Gastroesophageal sphincter (tissue), 3 donors: ENCODE data around the gene IRX1.

ENCODE experiments used
- POLR2A ChIP-seq, 2 donors: fragments of 450-650 bp; IDR thresholded peaks; one replicate each; pipeline ENCODE4 v1.6.1; 2017; ENCODE audit warnings: antibody characterized with exemption in 2 of 2, mild to moderate bottlenecking in 2 of 2, moderate library complexity in 1 of 2
- POLR2AphosphoS5 ChIP-seq: sonication (generic); formaldehyde crosslinking; IDR thresholded peaks from one replicate; pipeline ENCODE4 v1.6.1; 2017; ENCODE audit warnings: antibody characterized with exemption
- TF ChIP-seq, protein P1 (sequence below), 4 experiments: fragments of 200-600 bp in 2 of 4; fragments of 450-650 bp in 2 of 4; sonication (generic) in 1 of 4; IDR thresholded peaks; one replicate each; pipeline ENCODE4 v1.5.1; 2017 to 2019; ENCODE audit warnings: antibody characterized with exemption in 4 of 4, mild to moderate bottlenecking in 2 of 4, moderate library complexity in 2 of 4

DNA sequence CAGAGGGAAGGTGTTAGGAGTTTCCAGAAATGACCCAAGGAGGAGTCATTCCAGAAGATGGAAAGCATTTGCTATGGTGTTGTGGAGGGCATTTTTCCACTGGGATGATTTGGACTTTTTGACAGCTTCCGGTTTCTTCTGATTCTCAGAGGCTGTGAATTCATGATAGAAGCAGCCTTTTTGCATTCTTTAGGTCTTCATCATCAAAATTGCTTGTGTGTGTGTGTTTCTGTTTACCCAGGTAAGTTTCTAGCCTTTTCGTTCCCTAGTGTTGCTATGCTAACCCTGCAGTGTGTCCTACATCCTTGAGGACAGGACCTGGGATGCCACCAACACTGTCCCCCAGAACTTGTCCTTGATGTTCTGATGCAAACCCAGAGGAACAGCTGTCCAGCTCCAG lies 19.6 kb downstream of the IRX1 start:
- no peak for TF ChIP-seq POLR2AphosphoS5
- TF ChIP-seq POLR2A (IDR thresholded peaks at IDR 0.05) = no peak
- TF ChIP-seq, protein P1, sequence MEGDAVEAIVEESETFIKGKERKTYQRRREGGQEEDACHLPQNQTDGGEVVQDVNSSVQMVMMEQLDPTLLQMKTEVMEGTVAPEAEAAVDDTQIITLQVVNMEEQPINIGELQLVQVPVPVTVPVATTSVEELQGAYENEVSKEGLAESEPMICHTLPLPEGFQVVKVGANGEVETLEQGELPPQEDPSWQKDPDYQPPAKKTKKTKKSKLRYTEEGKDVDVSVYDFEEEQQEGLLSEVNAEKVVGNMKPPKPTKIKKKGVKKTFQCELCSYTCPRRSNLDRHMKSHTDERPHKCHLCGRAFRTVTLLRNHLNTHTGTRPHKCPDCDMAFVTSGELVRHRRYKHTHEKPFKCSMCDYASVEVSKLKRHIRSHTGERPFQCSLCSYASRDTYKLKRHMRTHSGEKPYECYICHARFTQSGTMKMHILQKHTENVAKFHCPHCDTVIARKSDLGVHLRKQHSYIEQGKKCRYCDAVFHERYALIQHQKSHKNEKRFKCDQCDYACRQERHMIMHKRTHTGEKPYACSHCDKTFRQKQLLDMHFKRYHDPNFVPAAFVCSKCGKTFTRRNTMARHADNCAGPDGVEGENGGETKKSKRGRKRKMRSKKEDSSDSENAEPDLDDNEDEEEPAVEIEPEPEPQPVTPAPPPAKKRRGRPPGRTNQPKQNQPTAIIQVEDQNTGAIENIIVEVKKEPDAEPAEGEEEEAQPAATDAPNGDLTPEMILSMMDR (IDR thresholded peaks at IDR 0.05) = no peak
